PFSK-1 (cell line): ENCODE measurements around the gene GTF2E1.

Experiments used
- POLR2AphosphoS5 ChIP-seq: IDR thresholded peaks from 2 replicates; pipeline ENCODE4 v1.6.1; 2012; ENCODE audit warnings: low read depth, mild to moderate bottlenecking, control low read depth, low read length, moderate library complexity
- SIN3A ChIP-seq: IDR thresholded peaks from 2 replicates; pipeline ENCODE4 v1.6.1; 2012; ENCODE audit warnings: mild to moderate bottlenecking, low read length, moderate library complexity, borderline replicate concordance; ENCODE audit not compliant: insufficient read depth
- TAF1 ChIP-seq: IDR thresholded peaks from 2 replicates; pipeline ENCODE4 v1.6.1; 2012; ENCODE audit warnings: low read length, control low read depth, borderline replicate concordance; ENCODE audit not compliant: insufficient read depth
- TF ChIP-seq, protein P1 (sequence below), 2 experiments: IDR thresholded peaks; 2 replicates each; pipeline versions ENCODE4 v1.6.1 to v1.8.0; 2011 to 2012; ENCODE audit warnings: low read depth in 2 of 2, low read length in 2 of 2, control low read depth in 1 of 2, inconsistent platforms in 1 of 2, mild to moderate bottlenecking in 1 of 2, moderate library complexity in 1 of 2; ENCODE audit not compliant: insufficient read depth in 1 of 2

DNA sequence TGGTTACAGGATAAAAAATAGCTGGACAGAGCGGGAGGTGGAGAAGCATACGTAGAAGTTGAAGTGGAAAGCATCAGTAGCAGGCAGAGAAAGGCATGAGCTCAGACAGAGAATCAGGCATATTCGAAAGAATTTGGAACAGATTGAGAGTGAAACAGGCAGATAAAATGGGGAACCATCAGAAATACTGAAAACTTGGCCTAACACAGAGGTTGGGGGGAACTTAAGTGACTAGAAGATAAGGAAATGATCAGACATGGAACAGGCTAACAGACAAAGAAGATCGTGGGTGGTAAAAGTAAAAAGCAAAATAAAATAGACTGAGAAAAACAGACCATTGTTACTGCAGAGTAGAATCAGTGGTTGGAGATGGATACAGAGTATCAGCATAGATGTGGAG is 32.9 kb downstream of the GTF2E1 start:
- TF ChIP-seq POLR2AphosphoS5 (no peak), SIN3A (no peak), TAF1 (no peak)
- TF ChIP-seq, protein P1, sequence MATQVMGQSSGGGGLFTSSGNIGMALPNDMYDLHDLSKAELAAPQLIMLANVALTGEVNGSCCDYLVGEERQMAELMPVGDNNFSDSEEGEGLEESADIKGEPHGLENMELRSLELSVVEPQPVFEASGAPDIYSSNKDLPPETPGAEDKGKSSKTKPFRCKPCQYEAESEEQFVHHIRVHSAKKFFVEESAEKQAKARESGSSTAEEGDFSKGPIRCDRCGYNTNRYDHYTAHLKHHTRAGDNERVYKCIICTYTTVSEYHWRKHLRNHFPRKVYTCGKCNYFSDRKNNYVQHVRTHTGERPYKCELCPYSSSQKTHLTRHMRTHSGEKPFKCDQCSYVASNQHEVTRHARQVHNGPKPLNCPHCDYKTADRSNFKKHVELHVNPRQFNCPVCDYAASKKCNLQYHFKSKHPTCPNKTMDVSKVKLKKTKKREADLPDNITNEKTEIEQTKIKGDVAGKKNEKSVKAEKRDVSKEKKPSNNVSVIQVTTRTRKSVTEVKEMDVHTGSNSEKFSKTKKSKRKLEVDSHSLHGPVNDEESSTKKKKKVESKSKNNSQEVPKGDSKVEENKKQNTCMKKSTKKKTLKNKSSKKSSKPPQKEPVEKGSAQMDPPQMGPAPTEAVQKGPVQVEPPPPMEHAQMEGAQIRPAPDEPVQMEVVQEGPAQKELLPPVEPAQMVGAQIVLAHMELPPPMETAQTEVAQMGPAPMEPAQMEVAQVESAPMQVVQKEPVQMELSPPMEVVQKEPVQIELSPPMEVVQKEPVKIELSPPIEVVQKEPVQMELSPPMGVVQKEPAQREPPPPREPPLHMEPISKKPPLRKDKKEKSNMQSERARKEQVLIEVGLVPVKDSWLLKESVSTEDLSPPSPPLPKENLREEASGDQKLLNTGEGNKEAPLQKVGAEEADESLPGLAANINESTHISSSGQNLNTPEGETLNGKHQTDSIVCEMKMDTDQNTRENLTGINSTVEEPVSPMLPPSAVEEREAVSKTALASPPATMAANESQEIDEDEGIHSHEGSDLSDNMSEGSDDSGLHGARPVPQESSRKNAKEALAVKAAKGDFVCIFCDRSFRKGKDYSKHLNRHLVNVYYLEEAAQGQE (IDR thresholded peaks at IDR 0.05; ENCODE audit: insufficient read depth in 1 of 2, low read depth in 2 of 2, low read length in 2 of 2): no peak
